Measurements from ENCODE around the gene UQCC5.

The UQCC5 gene

GRCh38 chr3:52536369-52537164 is at the start of gene UQCC5:
Gene UQCC5, plus strand, starts transcription at chr3:52536605. Its CDS starts 151 bp downstream, at chr3:52536756.
- Histone ChIP-seq H3K36me3 (ENCODE audit: control insufficient read depth, insufficient read depth, low read length) (peaks cover 5% of the 10 kb centered on the region), H3K27me3 (replicated peaks; ENCODE audit: control insufficient read depth, insufficient read depth, low read length) (no peaks in the 10 kb centered on the region), H3K4me3 (replicated peaks; ENCODE audit: low read depth, low read length) (peak within 1 kb of the TSS; percentile 99)
- TF ChIP-seq CTCF (IDR thresholded peaks at IDR 0.05; ENCODE audit: insufficient read depth, low read length, poor library complexity, severe bottlenecking) = no peak
- DNase-seq (ENCODE audit: extremely low read depth, insufficient read length) = peak; percentile 99

GRCh38 chr3:52487050-52487787 is 49.2 kb upstream of the UQCC5 start:
- DNase-seq (ENCODE audit: extremely low read depth, insufficient read length) = no peak
- H3K4me3 ChIP-seq (replicated peaks; ENCODE audit: low read depth, low read length) = no peak overlapping the region
- no peak for TF ChIP-seq CTCF (IDR thresholded peaks at IDR 0.05; ENCODE audit: insufficient read depth, low read length, poor library complexity, severe bottlenecking)
- peaks cover 45% of the 10 kb centered on the region for H3K36me3 ChIP-seq (ENCODE audit: control insufficient read depth, insufficient read depth, low read length)
- no peaks in the 10 kb centered on the region for H3K27me3 ChIP-seq (replicated peaks; ENCODE audit: control insufficient read depth, insufficient read depth, low read length)

GRCh38 chr3:52487788-52488691 is 48.4 kb upstream of the UQCC5 start:
- H3K36me3 ChIP-seq (ENCODE audit: control insufficient read depth, insufficient read depth, low read length) = peaks cover 48% of the 10 kb centered on the region
- DNase-seq (ENCODE audit: extremely low read depth, insufficient read length) = no peak
- H3K4me3 ChIP-seq (replicated peaks; ENCODE audit: low read depth, low read length) = no peak overlapping the region
- no peaks in the 10 kb centered on the region for H3K27me3 ChIP-seq (replicated peaks; ENCODE audit: control insufficient read depth, insufficient read depth, low read length)
- no peak for TF ChIP-seq CTCF (IDR thresholded peaks at IDR 0.05; ENCODE audit: insufficient read depth, low read length, poor library complexity, severe bottlenecking)

- peaks cover 47% of the 10 kb centered on the region for H3K36me3 ChIP-seq (ENCODE audit: control insufficient read depth, insufficient read depth, low read length)
- DNase-seq (ENCODE audit: extremely low read depth, insufficient read length) = no peak
- no peak for TF ChIP-seq CTCF (IDR thresholded peaks at IDR 0.05; ENCODE audit: insufficient read depth, low read length, poor library complexity, severe bottlenecking)
- no peak overlapping the region for H3K4me3 ChIP-seq (replicated peaks; ENCODE audit: low read depth, low read length)
- no peaks in the 10 kb centered on the region for H3K27me3 ChIP-seq (replicated peaks; ENCODE audit: control insufficient read depth, insufficient read depth, low read length)
Measured at GRCh38 chr3:52488746-52489145, 47.7 kb upstream of the UQCC5 start.

- DNase-seq (ENCODE audit: extremely low read depth, insufficient read length) = no peak
- no peaks in the 10 kb centered on the region for H3K27me3 ChIP-seq (replicated peaks; ENCODE audit: control insufficient read depth, insufficient read depth, low read length)
- peaks cover 46% of the 10 kb centered on the region for H3K36me3 ChIP-seq (ENCODE audit: control insufficient read depth, insufficient read depth, low read length)
- no peak for TF ChIP-seq CTCF (IDR thresholded peaks at IDR 0.05; ENCODE audit: insufficient read depth, low read length, poor library complexity, severe bottlenecking)
- H3K4me3 ChIP-seq (replicated peaks; ENCODE audit: low read depth, low read length) = no peak overlapping the region
Measured at GRCh38 chr3:52489453-52489852, 47.0 kb upstream of the UQCC5 start.
